Smooth muscle cell (in vitro differentiated cells): Measurements from ENCODE around the gene SENP7. TPM values are rescaled to one million over a fixed set of nuclear protein-coding genes. Genes with fewer than 3 reads are reported as not detected.

Experiments
- DNase-seq: peaks from one replicate; lab custom pipeline; 2025; ENCODE audit not compliant: unreplicated experiment; lab: John Stamatoyannopoulos, UW
- H2AFZ ChIP-seq: fragments of 200-600 bp; sonication (generic); 2 replicates; pipeline ENCODE4 v1.6.0; 2016; ENCODE audit warnings: antibody characterized with exemption, low read depth, mild to moderate bottlenecking
- H3F3A ChIP-seq: fragments of 200-600 bp; sonication (generic); 2 replicates; pipeline ENCODE4 v1.6.0; 2017; ENCODE audit warnings: antibody characterized with exemption, low read depth
- H3K27ac ChIP-seq: fragments of 200-600 bp; sonication (generic); 2 replicates; pipeline ENCODE4 v1.5.1; 2016; ENCODE audit warnings: low read depth, mild to moderate bottlenecking
- H3K27me3 ChIP-seq: fragments of 200-600 bp; sonication (generic); 2 replicates; pipeline ENCODE4 v1.6.1; 2016; ENCODE audit warnings: low read depth, mild to moderate bottlenecking
- H3K36me3 ChIP-seq: fragments of 200-600 bp; sonication (generic); 2 replicates; pipeline ENCODE4 v1.5.1; 2016; ENCODE audit warnings: low read depth
- H3K4me1 ChIP-seq: fragments of 200-600 bp; sonication (generic); 2 replicates; pipeline ENCODE4 v1.5.1; 2016; ENCODE audit warnings: low read depth
- H3K4me2 ChIP-seq: fragments of 200-600 bp; sonication (generic); 2 replicates; pipeline ENCODE4 v1.6.0; 2016; ENCODE audit warnings: mild to moderate bottlenecking
- H3K4me3 ChIP-seq: fragments of 200-600 bp; sonication (generic); 2 replicates; pipeline ENCODE4 v1.5.1; 2016; ENCODE audit warnings: mild to moderate bottlenecking
- H3K79me2 ChIP-seq: fragments of 200-600 bp; sonication (generic); 2 replicates; pipeline ENCODE4 v1.6.0; 2016; ENCODE audit warnings: low read depth, mild to moderate bottlenecking
- H3K9ac ChIP-seq: fragments of 200-600 bp; sonication (generic); 2 replicates; pipeline ENCODE4 v1.6.0; 2016; ENCODE audit warnings: low read depth
- H3K9me3 ChIP-seq: fragments of 200-600 bp; sonication (generic); replicated peaks from 2 replicates; pipeline ENCODE4 v1.5.1; 2016; ENCODE audit warnings: low read depth
- H4K20me1 ChIP-seq: fragments of 200-600 bp; sonication (generic); 2 replicates; pipeline ENCODE4 v1.6.0; 2016; ENCODE audit warnings: low read depth
- CTCF ChIP-seq: fragments of 200-600 bp; sonication (generic); IDR thresholded peaks from 2 replicates; pipeline ENCODE4 v1.5.1; 2017; ENCODE audit warnings: borderline replicate concordance, mild to moderate bottlenecking, antibody characterized with exemption; ENCODE audit not compliant: insufficient read depth, poor library complexity, severe bottlenecking
- WGBS: methylation state at CpG from one replicate; pipeline ENCODE4 v1.1.7; 2016; ENCODE audit warnings: low lambda C conversion rate; 5-methylcytosine and 5-hydroxymethylcytosine counted together
- polyA plus RNA-seq: library from polyadenylated mRNA; unstranded; fragments of >200 nt; fragmentation: Nextera tagmentation; extraction: Ambion mirVana; gene quantifications from 2 replicates; pipeline ENCODE4 v1.2.1, GENCODE V29; 2016
- total RNA-seq: library from RNA; depleted of rRNA; stranded (reverse); fragments of >200 nt; gene quantifications from 2 replicates; pipeline ENCODE4 v1.2.3, GENCODE V29; 2014

Gene SENP7
- total and polyA plus RNA-seq, 2 experiments from 2014 or later = 6.6 to 37.1 TPM

- Histone ChIP-seq H3K79me2 (no peaks in the 10 kb centered on the region), H3K27ac (no peak overlapping the region), H4K20me1 (no peaks in the 10 kb centered on the region), H3F3A (no peaks in the 10 kb centered on the region), H3K36me3 (peaks cover 3% of the 10 kb centered on the region), H3K4me3 (no peak overlapping the region), H3K9me3 (no peaks in the 10 kb centered on the region), H3K27me3 (no peaks in the 10 kb centered on the region), H3K4me2 (no peak overlapping the region), H3K4me1 (no peaks in the 10 kb centered on the region), H2AFZ (no peak overlapping the region), H3K9ac (no peak overlapping the region)
- no peak for TF ChIP-seq CTCF
- DNase-seq = no peak
- WGBS = 91% methylated on average over 7 of the region's 7 CpGs
These were observed 183.9 kb downstream of the SENP7 start for GRCh38 chr3:101329016-101329673.

GRCh38 chr3:101325393-101326134 is 187.4 kb downstream of the SENP7 start:
- no peak for TF ChIP-seq CTCF
- WGBS = 84% methylated on average over 5 of the region's 5 CpGs
- Histone ChIP-seq H4K20me1 (no peaks in the 10 kb centered on the region), H3K4me3 (no peak overlapping the region), H3K4me1 (peaks cover 5% of the 10 kb centered on the region), H3K4me2 (no peak overlapping the region), H3K36me3 (peaks cover 3% of the 10 kb centered on the region), H3K27me3 (no peaks in the 10 kb centered on the region), H3K79me2 (no peaks in the 10 kb centered on the region), H2AFZ (no peak overlapping the region), H3F3A (no peaks in the 10 kb centered on the region), H3K9ac (no peak overlapping the region), H3K9me3 (no peaks in the 10 kb centered on the region), H3K27ac (no peak overlapping the region)
- DNase-seq = no peak

- Histone ChIP-seq H3K4me3 (no peak within 1 kb of the TSS), H3K79me2 (no peaks in the 10 kb centered on the region), H3K27ac (no peak within 1 kb of the TSS), H3K27me3 (no peaks in the 10 kb centered on the region), H3F3A (no peaks in the 10 kb centered on the region), H4K20me1 (no peaks in the 10 kb centered on the region), H3K9me3 (no peaks in the 10 kb centered on the region), H3K4me1 (peaks cover 7% of the 10 kb centered on the region), H2AFZ (no peak within 1 kb of the TSS), H3K4me2 (no peak within 1 kb of the TSS), H3K36me3 (no peaks in the 10 kb centered on the region), H3K9ac (no peak within 1 kb of the TSS)
- no peak for TF ChIP-seq CTCF
- DNase-seq = no peak
- 99% methylated on average over 2 of the region's 2 CpGs for WGBS
These were observed 192.5 kb downstream of the SENP7 start, which contains the start of gene IMPG2 for GRCh38 chr3:101320475-101320874. Gene IMPG2 (minus strand): TSS chr3:101320575. CDS start chr3:101320372, 203 bp downstream.
